Suprapubic skin (tissue), 4 donors: ENCODE results near the gene PLEKHA1. TPM values are rescaled to one million over a fixed set of nuclear protein-coding genes. Genes with fewer than 3 reads are reported as not detected.

Experiments used
- DNase-seq, 2 donors: peaks; one replicate each; pipeline ENCODE4 v3.0.0-alpha.2; 2019; ENCODE audit warnings: low spot score in 2 of 2
- H3K27ac ChIP-seq: fragments of 200-600 bp; sonication (generic); one replicate; pipeline ENCODE4 v1.5.1; 2019
- H3K27me3 ChIP-seq: fragments of 200-600 bp; sonication (generic); one replicate; pipeline ENCODE4 v1.5.1; 2019
- H3K36me3 ChIP-seq: fragments of 200-600 bp; sonication (generic); one replicate; pipeline ENCODE4 v1.5.1; 2019
- H3K4me1 ChIP-seq: fragments of 200-600 bp; sonication (generic); one replicate; pipeline ENCODE4 v1.5.1; 2019
- H3K4me3 ChIP-seq: fragments of 200-600 bp; sonication (generic); one replicate; pipeline ENCODE4 v1.5.1; 2019; ENCODE audit warnings: mild to moderate bottlenecking
- H3K9me3 ChIP-seq: fragments of 200-600 bp; sonication (generic); one replicate; pipeline ENCODE4 v1.5.1; 2019
- EP300 ChIP-seq: sonication (generic); formaldehyde crosslinking; IDR thresholded peaks from one replicate; pipeline ENCODE4 v1.6.1; 2017; ENCODE audit warnings: antibody characterized with exemption
- POLR2A ChIP-seq, 2 donors: fragments of 450-650 bp; IDR thresholded peaks; one replicate each; pipeline ENCODE4 v1.6.1; 2017; ENCODE audit warnings: antibody characterized with exemption in 2 of 2, mild to moderate bottlenecking in 2 of 2, moderate library complexity in 2 of 2
- POLR2AphosphoS5 ChIP-seq, 3 donors: sonication (generic); formaldehyde crosslinking; IDR thresholded peaks; one replicate each; pipeline ENCODE4 v1.6.1; 2017; ENCODE audit warnings: antibody characterized with exemption in 3 of 3
- WGBS: methylation state at CpG from one replicate; pipeline ENCODE4 v1.1.5; 2018; 5-methylcytosine and 5-hydroxymethylcytosine counted together
- total RNA-seq, 4 donors: library from RNA; depleted of rRNA; stranded (reverse); fragments of >200 nt; gene quantifications; one replicate each; pipeline ENCODE4 v1.1.0, GENCODE V29; 2016
- TF ChIP-seq, protein P1 (sequence below), 2 donors: fragments of 200-600 bp in 1 of 2; fragments of 450-650 bp in 1 of 2; sonication (generic) in 1 of 2; IDR thresholded peaks; one replicate each; pipeline ENCODE4 v1.5.1; 2016 to 2019; ENCODE audit warnings: antibody characterized with exemption in 2 of 2, mild to moderate bottlenecking in 1 of 2, moderate library complexity in 1 of 2

The PLEKHA1 gene
- total RNA-seq, 4 donors from 2014 or later = 68.2 to 91.6 (median 78.8) TPM

- H3K27me3 ChIP-seq = no peaks in the 10 kb centered on the region
- no peak overlapping the region for H3K4me3 ChIP-seq
- H3K36me3 ChIP-seq = no peaks in the 10 kb centered on the region
- no peaks in the 10 kb centered on the region for H3K9me3 ChIP-seq
- WGBS = 81% methylated on average over 6 of the region's 8 CpGs
- DNase-seq = no peak
- peaks cover 22% of the 10 kb centered on the region for H3K4me1 ChIP-seq
- H3K27ac ChIP-seq = peak overlapping the region; percentile 56
- TF ChIP-seq POLR2AphosphoS5 (IDR thresholded peaks at IDR 0.05) (peak in 1 of 3 donors; percentile 17), POLR2A (IDR thresholded peaks at IDR 0.05) (no peak)
Measured at GRCh38 chr10:122347170-122347841, 27.2 kb upstream of the PLEKHA1 start.

DNA sequence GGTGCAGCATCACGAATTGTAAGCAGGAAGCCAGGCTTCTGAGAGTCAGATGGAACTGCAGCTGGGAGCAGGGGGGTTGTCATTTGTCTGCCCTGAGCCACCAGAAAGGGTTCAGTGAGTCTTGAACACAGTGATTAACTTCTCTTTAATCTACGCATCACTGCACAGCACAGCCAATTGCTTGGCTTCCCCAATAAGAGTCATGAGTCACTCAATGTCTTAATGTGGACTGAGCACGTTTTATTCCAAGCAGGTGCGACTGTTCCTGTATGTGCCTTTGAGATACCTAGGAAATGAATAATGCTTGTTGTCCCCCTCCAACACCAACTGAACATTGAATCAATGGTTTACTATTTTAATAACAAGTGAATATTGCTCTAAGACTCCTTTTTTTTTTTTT, 26.0 kb upstream of the PLEKHA1 start:
- TF ChIP-seq POLR2AphosphoS5 (IDR thresholded peaks at IDR 0.05) (no peak), POLR2A (IDR thresholded peaks at IDR 0.05) (no peak), EP300 (no peak)
- TF ChIP-seq, protein P1, sequence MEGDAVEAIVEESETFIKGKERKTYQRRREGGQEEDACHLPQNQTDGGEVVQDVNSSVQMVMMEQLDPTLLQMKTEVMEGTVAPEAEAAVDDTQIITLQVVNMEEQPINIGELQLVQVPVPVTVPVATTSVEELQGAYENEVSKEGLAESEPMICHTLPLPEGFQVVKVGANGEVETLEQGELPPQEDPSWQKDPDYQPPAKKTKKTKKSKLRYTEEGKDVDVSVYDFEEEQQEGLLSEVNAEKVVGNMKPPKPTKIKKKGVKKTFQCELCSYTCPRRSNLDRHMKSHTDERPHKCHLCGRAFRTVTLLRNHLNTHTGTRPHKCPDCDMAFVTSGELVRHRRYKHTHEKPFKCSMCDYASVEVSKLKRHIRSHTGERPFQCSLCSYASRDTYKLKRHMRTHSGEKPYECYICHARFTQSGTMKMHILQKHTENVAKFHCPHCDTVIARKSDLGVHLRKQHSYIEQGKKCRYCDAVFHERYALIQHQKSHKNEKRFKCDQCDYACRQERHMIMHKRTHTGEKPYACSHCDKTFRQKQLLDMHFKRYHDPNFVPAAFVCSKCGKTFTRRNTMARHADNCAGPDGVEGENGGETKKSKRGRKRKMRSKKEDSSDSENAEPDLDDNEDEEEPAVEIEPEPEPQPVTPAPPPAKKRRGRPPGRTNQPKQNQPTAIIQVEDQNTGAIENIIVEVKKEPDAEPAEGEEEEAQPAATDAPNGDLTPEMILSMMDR (IDR thresholded peaks at IDR 0.05) = no peak
- DNase-seq = no peak
- H3K9me3 ChIP-seq = no peaks in the 10 kb centered on the region
- no peak overlapping the region for H3K4me3 ChIP-seq
- H3K4me1 ChIP-seq = peaks cover 16% of the 10 kb centered on the region
- no peak overlapping the region for H3K27ac ChIP-seq
- H3K36me3 ChIP-seq = no peaks in the 10 kb centered on the region
- WGBS = 83% methylated on average over 4 of the region's 4 CpGs
- H3K27me3 ChIP-seq = no peaks in the 10 kb centered on the region

DNA sequence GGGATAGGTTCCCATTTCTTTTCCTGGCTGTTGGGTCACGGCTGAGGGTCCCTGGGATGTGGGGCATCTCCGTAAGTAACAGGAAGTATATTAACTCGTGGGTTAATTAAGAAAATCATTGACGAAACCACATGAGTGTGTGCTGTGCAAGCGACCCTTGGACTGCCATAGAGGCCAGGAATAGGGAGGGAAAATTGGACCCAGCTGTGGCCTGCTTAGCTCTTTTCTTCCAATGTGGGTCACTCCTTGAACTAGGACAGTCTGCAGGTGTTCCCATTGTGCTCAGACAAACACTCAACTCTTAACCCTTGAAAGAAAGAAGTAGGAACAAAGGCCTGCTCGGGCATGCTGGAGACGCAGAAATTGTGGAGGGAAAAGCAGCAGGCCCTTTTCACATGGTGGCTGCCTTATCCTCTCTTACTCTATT, 25.6 kb upstream of the PLEKHA1 start:
- no peaks in the 10 kb centered on the region for H3K36me3 ChIP-seq
- no peaks in the 10 kb centered on the region for H3K9me3 ChIP-seq
- TF ChIP-seq POLR2A (IDR thresholded peaks at IDR 0.05) (no peak), EP300 (no peak), POLR2AphosphoS5 (IDR thresholded peaks at IDR 0.05) (no peak)
- TF ChIP-seq, protein P1 (IDR thresholded peaks at IDR 0.05) = no peak
- no peak overlapping the region for H3K4me3 ChIP-seq
- peaks cover 16% of the 10 kb centered on the region for H3K4me1 ChIP-seq
- no peaks in the 10 kb centered on the region for H3K27me3 ChIP-seq
- H3K27ac ChIP-seq = no peak overlapping the region
- no peak for DNase-seq
- 84% methylated on average over 7 of the region's 7 CpGs for WGBS

- H3K36me3 ChIP-seq = no peaks in the 10 kb centered on the region
- H3K4me1 ChIP-seq = peaks cover 16% of the 10 kb centered on the region
- 100% methylated on average over 1 of the region's 3 CpGs for WGBS
- peak overlapping the region; percentile 72 for H3K27ac ChIP-seq
- no peak for DNase-seq
- H3K27me3 ChIP-seq = no peaks in the 10 kb centered on the region
- no peak overlapping the region for H3K4me3 ChIP-seq
- no peaks in the 10 kb centered on the region for H3K9me3 ChIP-seq
- TF ChIP-seq EP300 (no peak), POLR2A (IDR thresholded peaks at IDR 0.05) (no peak), POLR2AphosphoS5 (IDR thresholded peaks at IDR 0.05) (no peak)
- TF ChIP-seq, protein P1 (IDR thresholded peaks at IDR 0.05) = no peak
Measured at GRCh38 chr10:122349758-122350369, 24.6 kb upstream of the PLEKHA1 start.

- no peak overlapping the region for H3K4me3 ChIP-seq
- no peaks in the 10 kb centered on the region for H3K27me3 ChIP-seq
- no peaks in the 10 kb centered on the region for H3K36me3 ChIP-seq
- peak overlapping the region; percentile 72 for H3K27ac ChIP-seq
- 45% methylated on average over 12 of the region's 12 CpGs for whole genome bisulfite sequencing
- peaks cover 16% of the 10 kb centered on the region for H3K4me1 ChIP-seq
- TF ChIP-seq POLR2A (IDR thresholded peaks at IDR 0.05) (no peak), EP300 (no peak), POLR2AphosphoS5 (IDR thresholded peaks at IDR 0.05) (no peak)
- TF ChIP-seq, protein P1 (IDR thresholded peaks at IDR 0.05) = no peak
- no peaks in the 10 kb centered on the region for H3K9me3 ChIP-seq
- no peak for DNase-seq
Measured at GRCh38 chr10:122350893-122351292, 23.6 kb upstream of the PLEKHA1 start.
